HG03039 (cell line): ENCODE results near the gene VDAC1.

Source experiments
- ATAC-seq: cut with Tn5 transposase; IDR thresholded peaks from one replicate; pipeline ENCODE4 v1.9.1; 2021; ENCODE audit warnings: mild to moderate bottlenecking, moderate library complexity; ENCODE audit not compliant: unreplicated experiment

VDAC1 gene

DNA sequence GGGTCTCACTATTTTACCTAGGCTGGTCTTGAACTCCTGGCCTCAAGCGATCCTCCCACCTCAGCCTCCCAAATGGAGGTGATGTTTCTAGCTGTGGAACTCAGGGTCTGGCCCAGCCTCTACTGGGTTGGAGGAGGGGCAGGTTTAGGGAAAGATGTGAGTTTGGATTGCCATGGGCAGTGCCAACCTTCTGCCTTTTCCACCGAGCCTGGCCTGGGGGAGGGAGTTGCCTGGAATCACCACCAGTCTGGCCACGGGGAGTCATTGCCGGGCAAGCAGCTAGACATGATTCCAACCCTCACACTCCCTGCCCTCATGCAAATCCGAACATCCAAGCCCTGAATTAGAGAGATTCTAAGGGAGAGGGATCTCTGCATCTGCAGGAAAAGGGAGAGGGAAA lies 21.0 kb upstream of the VDAC1 start:
- ATAC-seq = no peak

DNA sequence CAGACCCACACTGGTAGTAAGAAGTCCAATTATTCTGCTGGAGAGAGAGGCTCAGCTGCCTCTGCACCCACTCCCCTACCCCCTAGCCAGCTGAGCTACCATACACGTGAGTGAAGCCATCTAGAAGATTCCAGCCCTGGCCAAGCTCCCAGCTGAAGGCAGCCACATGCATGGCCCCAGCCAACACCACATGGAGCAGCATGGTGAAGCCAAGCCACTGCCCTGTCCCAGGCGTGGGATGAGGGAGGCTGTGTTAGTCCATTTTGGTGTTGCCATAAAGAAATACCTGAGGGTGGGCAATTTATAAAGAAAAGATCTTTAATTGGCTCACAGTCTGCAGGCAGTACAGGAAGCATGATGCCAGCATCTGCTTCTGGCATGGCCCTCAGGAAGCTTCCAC lies 20.0 kb upstream of the VDAC1 start:
- ATAC-seq = no peak

DNA sequence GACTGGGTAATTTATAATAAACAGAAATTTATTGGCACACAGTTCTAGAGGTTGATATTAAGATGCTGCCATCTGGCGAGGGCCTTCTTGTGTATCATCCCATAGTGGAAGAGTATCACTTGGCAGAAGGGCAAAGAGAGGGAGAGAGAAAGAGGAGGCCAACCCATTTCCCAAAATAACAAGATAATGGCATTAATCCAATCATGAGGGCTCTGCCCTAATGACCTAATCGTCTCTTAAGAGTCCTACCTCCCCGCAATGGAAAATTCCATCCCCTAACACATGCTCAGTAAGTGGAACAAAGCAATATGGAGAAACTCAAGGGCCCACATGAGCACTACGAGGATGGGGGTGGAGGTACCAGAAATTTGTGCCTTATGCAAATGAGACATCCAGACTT lies 17.6 kb upstream of the VDAC1 start:
- ATAC-seq = no peak

DNA sequence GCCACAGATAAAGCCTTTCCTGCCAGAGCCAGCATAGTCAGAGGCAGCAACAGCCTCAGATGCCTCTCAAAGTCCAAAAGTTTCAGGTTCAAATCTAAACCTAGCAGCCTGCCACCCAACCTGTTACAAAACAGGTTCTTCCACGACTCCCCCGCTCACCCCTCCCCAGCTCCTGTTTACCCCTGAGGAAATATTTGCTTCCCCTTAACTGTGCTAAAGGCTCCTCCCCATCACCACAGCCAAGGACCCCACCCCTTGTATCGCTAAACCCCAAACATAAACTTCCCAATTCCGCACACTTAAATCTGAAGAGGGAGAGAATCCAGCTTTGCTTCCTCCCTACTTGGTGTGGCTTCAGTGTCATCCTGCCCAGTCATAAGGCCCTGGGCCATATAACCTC lies 15.4 kb upstream of the VDAC1 start:
- ATAC-seq = no peak

DNA sequence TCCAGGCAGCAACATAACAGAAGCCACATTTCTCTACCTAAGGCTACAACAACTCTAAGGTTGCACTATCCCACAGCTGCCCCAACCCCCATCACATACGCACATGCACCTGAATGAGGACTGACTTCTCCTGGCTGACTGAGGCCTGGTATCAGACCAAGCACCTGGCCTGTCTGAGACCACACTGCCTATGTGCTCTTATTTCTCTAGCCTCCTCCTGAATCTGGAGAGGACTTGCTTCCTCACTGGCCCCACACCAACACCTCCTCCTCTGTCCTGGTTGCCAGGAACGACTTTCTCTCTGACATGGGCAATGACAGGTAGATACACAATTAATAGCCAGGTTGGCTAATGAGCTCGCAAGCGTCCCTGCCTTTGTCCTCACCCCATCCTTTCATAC lies 14.9 kb upstream of the VDAC1 start:
- ATAC-seq = no peak

DNA sequence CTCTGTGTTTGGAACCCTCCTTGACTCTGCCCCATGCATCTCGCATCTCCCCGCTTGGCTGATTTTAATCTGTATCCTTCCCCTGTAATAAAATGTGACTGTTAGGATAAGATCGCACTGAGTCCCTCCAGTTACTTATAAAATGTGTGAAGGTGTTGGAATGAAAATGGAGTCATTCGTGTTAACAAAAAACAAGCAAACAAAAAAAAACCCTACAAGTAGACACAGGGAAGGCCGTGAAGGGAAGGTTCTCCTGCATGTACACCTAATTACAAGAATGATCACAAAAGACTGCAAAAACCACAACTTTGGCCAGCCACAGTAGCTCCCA lies 14.2 kb upstream of the VDAC1 start:
- no peak for ATAC-seq

DNA sequence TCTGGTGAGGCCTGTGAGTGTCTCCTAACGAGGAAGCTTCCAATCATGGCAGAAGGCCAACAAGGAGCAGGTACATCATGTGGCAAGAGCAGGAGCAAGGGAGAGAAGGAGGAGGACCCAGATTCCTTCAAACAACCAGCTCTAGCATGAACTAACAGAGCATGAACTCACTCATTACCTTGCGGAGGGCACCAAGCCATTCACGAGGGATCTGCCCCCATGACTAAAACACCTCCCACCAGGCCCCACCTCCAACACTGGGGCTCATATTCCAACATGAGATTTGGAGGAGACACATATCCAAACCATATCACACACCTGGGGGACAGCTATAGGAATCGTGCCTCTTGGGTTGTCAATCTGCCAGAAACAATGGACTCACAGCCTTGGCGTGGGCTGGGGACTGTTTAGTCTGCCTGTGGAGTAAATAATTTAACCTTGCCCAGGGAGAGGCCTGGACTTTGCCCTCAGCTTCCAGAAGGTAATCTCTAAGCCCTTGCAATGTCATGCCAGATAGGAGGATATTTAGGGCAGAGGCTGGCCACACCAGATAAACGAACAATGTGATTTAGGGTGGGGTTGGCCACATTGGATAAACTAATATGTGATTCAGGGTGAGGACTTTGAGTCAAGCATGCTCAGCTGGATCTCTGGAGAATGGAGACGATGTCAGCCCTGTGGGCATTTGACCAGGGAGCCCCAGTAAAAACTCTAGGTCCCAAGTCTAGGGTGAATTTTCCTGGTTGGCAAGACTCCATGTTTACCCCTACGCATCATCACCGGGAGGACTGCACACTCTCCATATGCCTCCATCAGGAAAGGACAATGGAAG lies 13.6 kb upstream of the VDAC1 start:
- no peak for ATAC-seq

DNA sequence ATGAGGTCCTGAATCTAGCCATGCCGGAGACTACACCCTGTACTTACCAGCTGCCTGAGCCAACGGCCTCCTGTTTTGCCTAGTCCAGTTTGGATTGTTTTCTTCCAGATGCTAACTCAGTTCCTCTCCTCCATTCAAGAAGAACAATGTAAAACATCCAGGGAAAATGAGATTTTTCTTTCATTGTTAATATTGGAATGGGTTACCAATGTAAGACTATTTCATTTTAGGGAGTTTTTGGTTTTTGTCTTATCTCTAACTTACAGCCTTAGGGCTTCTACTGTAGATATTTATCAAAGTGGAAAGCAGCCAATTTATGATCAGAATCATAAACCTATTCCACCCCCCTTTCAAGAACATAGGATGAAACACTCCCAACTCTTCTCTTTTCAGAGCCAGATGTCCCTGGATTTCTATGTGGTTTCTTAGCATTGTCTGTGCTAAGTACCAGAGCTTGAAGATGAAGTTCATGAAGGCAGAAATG lies 3.5 kb upstream of the VDAC1 start:
- no peak for ATAC-seq

DNA sequence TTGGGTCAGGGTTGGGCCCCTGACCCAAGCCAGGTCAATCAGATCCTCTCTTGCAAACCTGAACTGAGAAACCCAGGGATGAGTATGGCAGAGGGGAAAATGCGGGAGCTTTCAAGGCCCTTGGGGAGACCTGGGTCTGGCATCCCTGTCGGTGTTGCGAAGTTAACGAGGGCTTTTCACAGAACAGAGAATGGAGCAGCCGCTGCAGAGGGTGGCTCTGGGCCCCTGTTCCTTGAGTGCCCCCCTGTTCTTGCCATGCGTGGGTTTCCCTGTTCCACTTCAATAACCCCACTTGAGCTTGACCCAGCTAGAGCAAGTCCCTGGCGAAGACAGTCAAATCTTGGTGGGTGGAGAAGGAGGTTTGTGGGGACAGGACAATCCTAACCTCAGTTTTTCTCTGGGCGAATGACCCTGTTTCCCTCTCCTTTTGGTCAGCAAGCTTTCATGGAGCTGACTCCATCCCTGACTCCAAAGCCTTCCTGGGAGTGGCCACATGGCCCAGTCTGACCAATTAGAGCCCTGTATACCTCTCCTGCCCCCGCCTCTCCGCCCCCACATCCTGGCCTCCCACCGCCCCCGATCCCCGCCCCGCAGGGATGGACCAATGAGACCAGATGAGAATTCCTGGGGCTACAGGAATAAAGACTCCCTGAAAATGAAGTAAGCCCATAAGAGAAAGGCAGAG lies 2.9 kb upstream of the VDAC1 start:
- no peak for ATAC-seq

DNA sequence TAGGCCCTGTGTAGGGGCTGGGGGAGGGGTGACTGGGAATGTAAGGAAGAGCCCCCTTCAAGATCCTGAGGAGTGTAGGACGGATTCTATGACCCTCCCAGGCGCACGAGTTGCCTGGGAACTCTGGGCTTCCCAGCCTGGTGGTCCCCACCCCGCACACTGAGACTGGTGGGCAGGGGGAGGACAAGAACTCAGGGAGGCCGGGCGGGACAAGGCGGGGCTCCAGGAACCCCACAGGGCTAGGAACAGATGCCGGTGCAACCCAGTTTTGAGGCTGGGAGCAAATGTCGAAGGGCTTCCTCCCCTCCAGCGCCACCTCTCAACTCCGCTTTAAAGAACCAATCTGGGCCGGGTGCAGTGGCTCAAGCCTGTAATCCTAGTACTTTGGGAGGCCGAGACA lies 1.3 kb upstream of the VDAC1 start:
- ATAC-seq = no peak

DNA sequence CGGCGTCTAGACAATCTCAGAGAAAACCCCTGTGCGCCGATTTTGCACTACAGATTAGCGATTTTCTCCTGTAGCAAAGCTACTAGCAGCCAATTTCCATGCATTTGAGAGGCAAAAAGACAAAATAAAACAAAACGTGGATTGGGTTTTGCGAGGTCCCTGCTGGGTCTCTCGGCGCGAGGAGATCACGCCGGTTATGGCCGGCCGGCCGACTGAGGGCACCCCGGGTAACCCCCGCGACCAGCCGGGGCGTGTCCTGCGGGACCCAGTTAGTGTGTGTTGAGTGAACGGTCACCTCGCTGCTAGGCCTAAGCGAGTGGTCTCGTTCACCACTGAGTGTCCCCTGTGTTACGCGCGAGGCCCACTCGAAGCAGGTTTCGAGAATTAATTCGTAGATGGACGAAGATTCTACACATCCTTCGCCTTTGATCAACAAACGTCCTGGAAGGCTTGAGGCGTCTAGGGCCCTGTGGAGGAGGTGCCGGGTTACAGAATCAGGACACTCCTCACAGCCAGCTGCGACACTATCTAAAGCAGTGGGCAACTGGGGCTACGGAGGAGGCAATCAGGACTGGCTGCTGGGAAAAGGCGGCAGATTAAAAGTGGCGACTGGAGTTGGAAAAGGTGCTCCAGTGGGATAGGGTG lies 764 bp upstream of the VDAC1 start:
- ATAC-seq = no peak

DNA sequence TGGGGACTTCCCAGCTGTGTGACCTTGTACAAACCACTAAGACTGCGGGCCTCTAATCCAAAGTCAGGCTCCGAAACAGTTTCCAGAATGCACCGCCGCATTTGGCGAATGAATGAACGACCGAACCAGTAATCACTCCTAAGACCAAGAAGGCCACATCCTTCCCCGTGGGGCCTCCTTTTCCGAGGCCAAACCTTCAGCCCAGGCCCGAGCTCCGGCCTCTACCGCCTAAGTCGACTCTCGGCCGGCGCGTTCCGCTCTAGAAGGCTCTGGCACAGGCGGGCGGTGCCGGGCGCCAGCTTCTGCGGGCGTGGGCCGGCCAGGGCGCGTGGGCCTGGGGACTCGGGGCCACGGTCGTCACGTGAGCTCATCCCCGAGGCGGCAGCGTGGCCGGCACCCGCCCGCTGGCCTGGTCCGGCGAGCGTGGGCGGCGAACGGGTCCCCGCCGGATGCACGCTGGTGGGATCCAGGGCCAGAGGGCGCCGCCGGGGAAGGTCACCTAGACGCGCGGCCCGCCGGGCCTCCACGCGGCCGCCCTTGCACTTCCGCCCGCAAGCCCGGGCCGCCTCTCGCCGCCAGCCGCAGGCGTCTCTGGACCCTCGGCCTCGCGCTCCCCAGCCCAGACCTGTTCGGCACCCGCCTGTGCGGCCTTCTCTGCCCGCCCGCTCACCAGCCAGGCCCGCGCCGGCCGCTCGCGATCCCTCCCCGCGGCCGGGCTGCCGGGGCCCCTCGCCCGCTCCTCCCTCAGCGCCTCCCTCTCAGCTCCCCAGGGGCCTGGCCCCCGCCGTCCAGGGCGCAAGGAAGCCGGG lies 754 bp downstream of the VDAC1 start:
- ATAC-seq = peak; percentile 32

DNA sequence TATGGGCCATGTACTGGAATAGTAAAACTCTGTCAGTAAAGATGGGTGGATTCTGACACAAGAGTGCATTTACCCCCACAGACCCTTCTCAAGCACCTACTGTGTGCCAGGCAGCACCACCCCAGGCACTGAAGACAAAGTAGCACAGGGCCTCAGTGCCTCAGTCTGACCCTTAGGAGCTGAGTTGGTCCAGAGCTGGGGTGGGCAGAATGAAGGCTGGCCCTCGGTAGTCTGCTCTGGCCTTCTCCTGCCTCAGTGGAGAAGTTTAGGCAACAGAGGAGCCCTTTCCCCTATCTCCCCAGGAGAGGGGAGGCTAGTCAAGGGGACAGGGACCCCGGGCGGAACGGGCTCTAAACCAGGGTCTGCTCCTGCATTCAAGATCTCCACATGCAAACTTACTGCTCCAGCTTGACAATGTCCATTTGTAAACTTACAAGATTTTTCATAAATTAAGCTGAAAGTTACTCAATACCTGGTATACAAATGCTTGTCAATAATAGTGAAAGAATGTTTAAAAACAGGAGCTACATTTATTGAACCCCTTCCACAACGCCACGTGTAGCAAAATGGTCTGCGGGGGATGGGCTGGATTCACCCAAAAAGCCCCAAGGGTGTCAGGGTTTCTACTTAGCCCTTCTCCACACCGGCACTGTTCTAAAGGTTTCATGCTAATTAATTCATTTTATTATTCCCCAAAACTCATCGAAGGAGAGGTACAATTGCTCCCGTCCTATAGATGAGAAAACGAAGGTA lies 1.5 kb downstream of the VDAC1 start:
- no peak for ATAC-seq

DNA sequence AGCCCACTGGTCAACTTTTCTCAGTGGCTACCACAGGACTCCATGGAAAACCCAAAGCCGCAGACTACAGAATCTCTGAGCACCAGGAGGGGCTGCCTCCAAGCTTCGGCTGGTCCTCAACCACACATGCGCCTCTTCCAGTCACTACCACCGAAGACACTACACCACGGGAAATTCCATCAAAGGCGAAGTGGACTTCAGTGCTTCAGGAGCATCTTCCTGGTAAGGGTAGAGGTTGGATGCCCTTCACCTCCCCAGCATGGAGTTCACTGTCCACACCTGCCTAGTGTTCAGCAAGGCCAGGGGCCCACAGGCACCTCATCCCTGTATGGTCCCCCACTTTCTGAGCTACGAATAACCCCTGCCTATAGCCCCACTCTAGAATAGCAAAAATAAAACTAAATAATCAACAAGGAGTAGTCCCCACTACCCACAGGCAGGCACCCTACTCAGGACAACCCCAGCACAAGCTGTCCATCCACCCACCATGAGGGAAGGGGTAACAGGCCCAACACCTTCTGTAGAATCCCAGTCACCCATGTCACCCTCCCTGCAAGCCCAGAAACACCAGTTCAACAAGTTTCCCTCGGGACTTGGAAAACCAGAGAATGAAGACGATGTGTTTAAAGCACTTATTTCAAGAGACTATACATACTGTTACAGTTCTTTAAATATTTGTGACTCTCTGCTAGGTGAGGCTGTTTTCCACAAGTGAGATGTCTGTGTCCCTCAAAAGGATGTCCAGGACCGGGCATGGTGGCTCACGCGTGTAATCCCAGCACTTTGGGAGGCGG lies 2.6 kb downstream of the VDAC1 start:
- ATAC-seq = no peak

DNA sequence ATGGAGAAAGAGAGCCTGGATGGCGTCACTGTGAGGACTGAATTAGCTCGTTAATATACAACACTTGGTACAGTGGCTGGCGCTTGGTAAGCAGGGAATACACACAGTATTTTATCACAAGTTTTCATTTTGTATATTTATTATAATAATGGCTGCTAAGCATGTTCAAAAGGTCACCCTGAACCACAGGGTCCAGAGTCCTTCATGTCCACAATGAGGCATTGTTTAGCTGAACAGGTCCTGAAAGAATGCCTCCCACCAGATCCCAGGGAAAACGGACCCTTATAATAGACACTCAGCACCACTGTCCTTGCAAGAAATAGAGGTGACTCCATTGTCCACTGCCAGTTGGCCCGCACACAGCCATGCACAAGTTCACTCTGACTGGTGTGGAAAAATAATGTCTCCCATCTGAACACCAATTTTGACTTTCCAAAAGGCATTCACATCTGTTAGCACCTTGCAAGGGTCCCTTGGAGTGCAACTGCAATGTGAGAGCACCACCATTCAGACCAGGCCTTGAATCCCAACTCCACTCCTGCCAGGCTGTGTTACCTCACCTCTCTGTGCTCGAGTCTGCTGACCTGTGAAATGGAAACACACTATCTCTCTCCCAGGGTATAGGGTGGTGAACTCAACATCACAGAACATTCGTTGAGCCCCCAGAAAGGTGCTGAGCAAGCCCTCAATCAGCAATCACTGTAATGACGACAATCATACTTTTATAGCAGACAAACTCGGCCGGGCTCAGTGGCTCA lies 3.9 kb downstream of the VDAC1 start:
- no peak for ATAC-seq

DNA sequence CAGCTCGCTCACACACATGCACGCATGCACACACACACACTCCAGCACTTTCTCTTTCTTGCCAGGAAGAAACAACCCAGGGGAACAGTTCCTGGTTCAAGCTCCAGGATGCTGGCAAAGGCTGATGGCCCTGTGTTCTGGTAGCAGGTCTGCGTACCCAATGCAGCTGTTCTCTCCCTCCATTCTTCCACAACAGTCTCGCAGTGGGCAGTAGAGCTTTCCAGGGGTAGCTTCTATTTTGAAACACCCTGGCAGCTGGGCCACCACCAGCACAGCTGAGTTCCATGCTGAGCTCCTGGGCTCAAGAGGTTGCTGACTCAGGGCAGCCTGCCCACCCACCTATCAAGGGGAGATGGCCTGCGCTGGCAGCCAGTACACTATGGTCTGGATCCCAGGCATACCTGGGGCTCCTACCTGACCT lies 4.7 kb downstream of the VDAC1 start:
- ATAC-seq = no peak

DNA sequence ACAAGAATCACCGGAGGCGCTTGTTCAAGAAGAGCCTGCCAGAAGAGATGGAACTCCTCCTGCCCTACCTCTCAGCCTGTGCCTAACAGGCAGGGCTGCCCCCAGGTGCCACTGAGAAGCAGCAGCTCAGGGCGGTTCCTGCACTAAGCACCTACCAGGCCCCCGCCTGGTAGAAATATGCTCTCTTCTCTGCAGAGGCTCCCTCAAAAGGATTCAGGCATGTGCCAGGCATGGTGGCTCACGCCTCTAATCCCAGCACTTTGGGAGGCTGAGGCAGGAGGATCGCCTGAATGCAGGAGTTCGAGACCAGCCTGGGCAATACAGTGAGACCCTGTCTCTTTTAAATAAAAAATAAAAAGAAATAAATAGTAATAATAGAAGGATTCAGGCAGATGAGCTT lies 6.0 kb downstream of the VDAC1 start:
- no peak for ATAC-seq

DNA sequence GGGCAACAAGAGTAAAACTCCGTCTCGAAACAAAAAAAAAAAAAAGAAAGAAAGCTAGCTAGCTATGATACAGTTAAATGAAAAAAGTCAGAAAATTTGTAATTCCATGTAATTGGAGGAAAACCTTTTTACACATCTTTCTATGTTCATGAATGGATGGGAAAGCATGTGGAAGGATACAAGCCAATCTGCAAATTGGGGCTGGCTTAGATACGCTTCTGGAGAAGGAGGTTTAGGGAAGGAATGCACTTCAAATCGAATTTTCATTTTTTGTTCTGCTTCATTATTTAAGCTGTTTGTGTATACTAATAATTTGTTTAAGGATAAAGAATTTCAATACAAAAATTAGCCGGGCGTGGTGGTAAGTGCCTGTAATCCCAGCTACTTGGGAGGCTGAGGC lies 6.7 kb downstream of the VDAC1 start:
- no peak for ATAC-seq

DNA sequence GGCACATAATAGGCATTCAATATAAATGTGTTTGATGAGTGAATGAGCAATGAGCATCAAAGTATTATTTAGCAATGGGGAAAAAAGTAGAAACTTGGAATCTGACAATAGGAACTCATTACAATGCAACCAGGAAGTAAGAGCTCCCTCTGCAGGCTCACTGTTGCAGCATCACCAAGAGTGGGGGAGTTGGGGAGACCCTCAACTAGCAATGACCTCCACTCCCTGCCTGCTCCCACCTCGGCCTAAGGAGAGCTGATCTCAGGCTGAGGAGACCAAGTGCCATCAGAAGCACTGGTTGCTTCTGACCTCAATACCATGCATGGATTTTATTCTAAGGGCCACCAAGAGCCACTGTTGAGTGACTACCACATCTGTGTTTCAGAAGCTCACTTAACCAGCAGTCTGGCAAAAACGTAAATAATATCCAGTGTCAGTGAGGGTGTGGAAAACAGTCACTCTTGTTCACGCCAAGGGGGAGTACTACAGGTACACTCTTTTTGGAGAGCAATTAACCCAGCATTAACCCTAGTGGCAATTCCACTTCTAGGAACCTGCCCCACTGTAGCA lies 8.0 kb downstream of the VDAC1 start:
- no peak for ATAC-seq
